ENCODE data around the gene LRIG2.
"Not testable (repeated sequence)": the region's sequence is repeated elsewhere in the genome, so short reads cannot be mapped to it uniquely, and the experiment has no call there.

The LRIG2 gene, protein sequence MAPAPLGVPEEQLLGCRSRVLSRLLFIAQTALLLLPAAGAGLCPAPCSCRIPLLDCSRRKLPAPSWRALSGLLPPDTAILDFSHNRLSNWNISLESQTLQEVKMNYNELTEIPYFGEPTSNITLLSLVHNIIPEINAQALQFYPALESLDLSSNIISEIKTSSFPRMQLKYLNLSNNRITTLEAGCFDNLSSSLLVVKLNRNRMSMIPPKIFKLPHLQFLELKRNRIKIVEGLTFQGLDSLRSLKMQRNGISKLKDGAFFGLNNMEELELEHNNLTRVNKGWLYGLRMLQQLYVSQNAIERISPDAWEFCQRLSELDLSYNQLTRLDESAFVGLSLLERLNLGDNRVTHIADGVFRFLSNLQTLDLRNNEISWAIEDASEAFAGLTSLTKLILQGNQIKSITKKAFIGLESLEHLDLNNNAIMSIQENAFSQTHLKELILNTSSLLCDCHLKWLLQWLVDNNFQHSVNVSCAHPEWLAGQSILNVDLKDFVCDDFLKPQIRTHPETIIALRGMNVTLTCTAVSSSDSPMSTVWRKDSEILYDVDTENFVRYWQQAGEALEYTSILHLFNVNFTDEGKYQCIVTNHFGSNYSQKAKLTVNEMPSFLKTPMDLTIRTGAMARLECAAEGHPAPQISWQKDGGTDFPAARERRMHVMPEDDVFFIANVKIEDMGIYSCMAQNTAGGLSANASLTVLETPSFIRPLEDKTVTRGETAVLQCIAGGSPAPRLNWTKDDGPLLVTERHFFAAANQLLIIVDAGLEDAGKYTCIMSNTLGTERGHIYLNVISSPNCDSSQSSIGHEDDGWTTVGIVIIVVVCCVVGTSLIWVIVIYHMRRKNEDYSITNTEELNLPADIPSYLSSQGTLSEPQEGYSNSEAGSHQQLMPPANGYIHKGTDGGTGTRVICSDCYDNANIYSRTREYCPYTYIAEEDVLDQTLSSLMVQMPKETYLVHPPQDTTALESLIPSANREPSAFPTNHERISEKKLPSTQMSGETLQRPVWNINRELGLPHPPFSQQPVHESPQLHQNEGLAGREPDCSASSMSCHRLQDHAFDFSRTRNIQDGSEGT

DNA sequence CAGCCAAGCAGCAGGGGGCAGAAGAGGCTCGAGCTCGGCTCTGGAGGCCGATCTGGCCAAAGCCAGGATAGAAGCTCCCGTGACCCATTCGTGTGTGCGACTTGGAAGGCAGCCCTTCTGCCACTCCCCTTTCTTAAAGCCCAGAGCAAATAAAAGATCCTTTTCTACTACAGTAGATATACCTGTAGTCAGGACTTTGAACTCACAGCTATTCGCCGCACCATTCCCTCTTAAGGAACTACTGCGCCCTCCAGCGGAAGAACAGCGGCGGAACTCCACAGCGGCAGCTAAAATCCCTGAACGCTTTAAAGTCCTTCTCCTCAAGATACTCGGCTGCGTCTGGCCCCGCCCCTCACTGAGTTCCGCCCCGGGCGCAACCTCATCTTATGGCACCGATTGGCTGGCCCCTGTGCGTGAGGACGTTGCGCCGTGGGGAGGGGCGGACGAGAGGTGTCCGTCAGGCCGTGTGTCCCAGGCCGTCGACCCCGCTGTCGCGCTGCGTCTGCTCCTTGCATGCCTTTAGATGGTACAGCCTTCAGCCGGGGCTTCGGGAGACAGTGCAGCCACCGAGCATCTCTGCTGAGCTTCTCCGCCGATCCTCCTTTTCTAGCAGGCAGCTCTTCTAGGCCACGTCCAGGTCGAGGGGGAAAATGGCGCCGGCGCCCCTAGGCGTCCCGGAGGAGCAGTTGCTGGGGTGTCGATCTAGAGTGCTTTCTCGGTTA is at the start of gene LRIG2:
Gene LRIG2, plus strand, starts transcription at position 442 of the 722 bp plus-strand sequence. Its CDS starts 209 bp downstream, at position 651.
- peak; percentile 96 for DNase-seq (ENCODE audit: low read depth)

DNA sequence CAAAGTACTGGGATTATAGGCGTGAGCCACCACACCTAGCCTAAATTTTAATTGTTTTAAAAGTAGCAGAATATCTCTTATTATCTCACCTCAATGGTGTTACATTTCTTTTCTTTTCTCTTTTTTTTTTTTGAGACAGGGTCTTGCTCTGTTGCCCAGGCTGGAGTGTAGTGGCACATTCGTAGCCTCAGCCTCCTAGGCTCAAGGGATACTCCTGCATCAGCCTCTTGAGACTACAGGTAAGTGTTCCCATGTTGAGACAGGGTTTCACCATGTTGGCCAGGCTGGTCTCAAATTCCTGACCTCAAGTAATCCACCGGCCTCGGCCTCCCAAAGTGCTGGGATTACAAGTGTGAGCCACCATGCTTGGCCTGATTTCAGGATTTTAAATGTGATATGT is 49.7 kb upstream of the LRIG2 start:
- DNase-seq (ENCODE audit: low read depth), result not testable (repeated sequence)

DNA sequence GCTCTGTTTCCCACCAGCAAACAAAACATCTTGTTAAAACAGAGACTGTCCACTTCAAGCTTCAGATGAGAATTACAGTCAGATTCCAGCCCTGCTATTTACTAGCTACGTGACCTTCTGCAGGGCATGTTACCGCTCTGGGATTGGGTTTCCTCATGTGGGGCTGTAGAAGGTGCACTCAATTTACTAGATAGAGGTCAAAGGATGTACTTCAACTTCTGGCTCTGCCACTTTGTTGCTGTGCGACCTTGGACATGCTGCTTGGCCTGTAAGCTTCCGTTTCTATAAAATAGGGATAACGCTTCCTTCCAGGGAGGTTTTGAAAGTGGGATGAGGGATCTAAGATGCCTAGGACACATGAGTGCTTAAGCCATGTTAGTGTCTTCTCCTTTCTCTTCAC is 46.0 kb upstream of the LRIG2 start:
- DNase-seq (ENCODE audit: low read depth), result no peak

DNA sequence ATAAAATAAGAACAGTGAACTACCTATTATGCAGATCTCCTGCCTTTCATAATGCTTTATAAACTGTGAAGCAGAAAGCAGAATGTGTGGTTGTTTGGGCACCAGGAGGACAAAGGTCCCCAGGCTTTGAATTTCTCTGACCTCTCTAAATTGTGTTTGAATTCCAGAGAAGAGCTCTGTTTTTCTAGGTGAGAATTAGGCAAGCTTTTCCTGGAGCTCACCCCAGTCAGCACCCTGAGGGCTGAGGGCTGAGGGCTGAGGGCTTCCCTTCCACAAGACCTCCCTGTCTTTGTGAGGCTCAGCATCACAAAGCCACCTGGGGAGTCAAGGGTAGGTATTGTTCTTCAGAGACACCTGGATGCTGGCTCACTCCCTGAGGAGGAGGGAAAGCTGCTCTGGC is 45.5 kb upstream of the LRIG2 start:
- no peak for DNase-seq (ENCODE audit: low read depth)

DNA sequence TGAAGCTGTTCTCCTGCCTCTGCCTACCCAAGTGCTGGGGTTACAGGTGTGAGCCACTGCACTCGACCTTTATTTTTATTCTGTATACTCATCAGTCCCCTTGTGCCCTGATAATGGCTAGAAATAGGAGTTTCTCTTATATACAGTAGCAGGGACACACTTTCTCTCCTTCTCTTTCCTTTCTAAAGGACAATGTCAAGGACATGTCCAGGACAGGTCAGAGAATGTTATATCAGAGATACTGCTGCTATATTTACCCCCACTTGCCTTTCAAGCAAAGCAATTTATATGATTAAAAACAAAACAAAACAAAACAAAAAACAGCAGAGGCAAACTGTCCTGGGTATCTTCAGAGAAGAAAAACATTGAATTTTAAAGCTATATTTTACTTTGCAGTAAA is 43.2 kb upstream of the LRIG2 start:
- no peak for DNase-seq (ENCODE audit: low read depth)

DNA sequence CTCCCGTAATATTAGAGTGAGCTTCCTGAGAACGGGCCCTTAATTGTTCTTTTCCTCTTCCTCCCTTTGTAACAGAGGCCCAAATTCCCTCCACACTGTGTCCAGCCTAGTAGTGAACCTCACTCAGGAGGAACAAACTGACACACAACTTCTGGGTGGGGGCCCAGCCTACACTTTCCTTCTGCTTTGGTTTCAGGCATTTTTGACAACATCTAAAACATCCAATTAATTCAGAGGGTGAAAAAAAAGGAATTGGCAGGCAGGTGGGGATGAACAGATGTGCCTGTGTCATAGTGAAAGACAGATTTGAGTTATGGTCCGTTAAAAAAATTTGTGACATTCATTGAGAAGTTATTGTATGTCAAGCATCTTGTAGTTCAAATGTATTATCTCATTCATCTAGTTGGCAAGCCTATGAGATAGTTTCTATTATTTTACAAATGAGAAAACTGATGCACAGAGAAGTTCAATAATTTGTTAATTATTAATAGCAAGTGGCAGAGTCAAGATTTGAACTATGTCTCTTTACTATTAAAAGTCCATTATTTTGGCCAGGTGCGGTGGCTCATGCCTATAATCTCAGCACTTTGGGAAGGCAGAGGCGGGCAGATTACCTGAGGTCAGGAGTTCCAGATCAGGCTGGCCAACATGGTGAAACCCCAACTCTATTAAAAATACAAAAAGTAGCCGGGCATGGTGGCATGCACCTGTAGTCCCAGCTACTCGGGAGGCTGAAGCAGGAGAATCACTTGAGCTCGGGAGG is 41.6 kb upstream of the LRIG2 start:
- no peak for DNase-seq (ENCODE audit: low read depth)

DNA sequence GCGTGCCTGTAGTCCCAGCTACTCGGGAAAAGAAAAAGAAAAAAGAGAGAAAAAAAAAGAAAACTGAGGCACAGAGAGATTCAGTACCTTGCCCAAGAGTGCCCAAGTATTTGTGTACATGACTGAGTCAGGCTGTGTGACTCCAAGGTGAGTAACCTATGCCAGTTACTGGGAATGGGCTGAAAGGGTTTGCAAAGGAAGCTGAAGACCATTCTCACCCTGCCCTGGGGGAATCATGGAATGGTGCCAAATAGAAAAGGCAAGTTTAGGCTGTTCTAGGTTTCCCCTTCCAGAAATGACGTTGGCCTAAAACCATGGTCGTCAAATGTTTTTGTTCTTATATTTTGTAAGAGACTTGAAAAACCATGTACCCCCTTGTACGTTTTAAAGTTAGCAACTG is 37.9 kb upstream of the LRIG2 start:
- DNase-seq (ENCODE audit: low read depth), result no peak

DNA sequence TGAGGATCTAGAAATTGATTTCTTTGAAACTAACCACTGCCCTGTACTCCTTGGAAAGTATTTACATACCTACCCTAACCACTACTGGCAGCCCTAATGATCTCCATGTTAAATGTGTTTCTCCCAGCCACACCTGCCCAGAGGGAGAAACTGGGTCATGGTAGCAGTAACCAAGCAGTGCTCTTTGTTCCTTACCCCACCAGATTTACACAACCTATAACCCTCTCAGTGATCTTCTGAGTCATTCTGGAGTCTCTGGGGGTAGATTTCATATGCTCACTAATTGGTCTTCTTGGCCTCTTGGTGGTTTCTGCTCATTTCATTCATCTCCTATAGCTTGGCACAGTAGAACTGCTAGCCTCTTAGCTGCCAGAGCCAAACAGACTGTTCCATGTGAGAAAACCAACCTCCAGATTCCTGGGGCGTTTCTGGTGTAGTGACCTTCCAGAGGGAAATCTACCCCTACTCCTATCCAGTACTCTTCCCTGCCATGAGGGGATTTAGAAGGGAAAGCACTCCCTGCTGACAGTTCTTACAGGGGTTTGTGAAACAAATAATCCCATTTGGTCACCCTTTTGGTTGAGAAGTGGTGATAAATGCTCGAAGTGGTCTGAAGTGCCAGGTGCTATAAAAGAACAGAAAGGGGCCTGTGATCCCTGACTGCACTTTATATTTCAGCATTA is 36.2 kb upstream of the LRIG2 start:
- DNase-seq (ENCODE audit: low read depth), result peak; percentile 32

DNA sequence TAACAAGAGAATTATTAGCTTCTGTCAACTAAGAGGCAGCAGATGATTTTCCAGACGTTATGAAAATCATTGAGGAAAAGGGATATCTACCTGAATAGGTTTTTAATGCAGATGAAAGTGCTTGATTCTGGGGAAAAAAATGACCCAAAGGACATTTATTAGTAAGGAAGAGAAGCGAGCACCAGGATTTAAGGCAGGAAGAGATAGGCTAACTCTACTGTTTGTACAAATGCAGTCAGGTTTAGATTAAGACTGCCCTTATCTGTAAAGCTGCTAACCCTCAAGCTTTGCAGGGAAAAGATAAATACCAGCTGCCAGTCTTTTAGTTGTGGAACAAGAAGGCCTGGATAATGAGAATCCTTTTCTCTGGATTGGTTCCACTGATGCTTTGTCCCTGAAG is 33.0 kb upstream of the LRIG2 start:
- no peak for DNase-seq (ENCODE audit: low read depth)

DNA sequence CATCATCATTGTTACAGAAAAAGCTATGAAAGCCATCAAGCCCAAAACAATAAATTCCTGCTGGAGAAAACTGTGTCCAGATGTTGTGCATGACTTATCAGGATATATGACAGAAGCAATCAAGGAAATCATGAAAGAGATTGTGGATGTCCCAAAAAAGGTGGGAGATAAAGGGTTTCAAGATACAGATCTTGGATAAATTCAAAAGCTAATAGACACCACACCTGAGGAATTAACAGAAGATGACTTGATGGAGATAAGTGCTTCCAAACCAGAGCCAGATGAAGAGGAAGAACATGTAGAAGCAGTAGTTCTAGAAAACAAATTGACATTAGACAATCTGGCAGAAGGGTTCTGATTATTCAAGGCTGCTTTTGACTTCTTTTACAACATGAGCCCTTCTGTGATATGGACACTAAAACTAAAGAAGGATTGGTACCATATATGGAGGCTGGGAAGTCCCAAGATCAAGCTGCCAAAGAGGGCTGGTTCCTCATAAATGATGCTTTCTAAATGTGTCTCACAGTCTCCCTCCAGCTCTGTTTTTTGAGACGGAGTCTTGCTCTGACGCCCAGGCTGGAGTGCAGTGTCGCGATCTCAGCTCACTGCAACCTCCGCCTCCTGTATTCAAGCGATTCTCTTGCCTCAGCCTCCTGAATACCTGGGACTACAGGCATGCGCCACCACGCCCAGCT is 32.1 kb upstream of the LRIG2 start:
- DNase-seq (ENCODE audit: low read depth), result no peak

DNA sequence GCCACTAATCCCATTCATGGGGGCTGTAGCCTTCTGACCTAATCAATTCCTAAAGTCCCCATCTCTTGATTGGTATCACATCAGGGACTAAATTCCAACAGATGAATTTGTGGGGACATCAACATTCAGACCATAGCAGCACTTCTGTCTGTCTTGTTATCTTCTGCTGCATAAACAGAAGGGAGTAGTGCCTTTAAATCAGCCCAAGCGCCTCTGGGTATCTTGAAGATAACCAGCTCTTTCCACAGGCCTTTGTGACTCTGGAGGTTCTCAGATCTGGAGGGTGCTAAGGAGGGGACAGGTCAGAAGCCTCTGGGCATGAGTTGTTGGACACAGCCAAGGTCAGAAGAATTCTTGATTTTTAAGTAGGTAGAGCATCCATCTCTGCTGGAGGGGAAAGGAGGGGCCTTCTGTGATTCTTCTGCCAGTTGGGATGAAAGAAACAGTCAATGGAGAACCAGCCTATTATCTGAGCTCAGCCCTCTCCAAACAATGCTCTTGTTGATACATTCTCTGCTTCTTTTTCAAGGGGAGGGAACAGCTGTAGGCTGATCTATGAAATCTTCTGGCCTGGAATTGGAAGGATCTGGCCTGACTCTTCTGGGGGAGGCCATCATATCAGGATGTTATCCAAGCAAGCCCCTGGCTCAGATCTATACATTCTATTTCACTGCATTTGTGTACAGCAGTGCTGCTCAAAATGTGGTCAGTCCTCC is 31.3 kb upstream of the LRIG2 start:
- no peak for DNase-seq (ENCODE audit: low read depth)

DNA sequence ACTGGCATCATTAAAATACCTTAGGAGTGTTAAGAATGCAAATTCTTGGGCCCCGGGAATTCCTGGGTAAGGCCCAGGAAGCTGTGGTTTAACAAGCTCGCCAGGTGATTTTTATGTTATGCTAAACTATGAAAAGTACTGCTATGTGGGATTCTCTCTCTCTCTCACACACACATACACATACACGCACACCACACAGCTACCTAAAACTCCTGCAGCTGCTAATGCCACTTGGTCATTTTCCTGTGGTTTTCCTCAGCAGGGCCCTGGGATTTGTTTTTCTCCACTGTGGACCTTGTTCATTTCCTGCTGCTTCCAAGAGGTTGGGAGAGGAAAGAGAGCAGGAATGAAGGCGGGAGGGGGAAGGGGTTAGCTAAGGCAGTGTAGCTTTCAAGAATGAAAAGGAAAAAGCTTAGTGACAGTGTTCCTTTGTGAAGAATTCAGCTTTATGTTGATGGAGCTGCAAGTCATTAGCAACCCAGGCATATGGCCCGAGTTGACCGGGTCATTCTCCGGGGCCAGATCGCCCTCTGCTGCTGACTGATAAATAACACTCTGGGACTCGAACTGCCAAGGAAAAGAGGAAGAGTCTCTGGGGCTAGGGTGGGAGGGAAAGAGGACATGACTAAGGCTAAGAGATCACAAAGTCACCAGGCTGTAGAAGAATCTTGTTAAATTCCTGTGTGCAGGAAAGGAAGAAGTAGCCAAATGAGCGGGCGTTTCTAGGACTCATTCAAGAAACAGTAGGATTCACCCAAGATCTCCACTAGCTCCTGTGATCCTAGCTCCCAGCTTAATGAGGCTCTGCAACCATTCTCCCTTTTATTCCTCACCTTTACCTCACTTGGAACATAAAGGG is 30.5 kb upstream of the LRIG2 start:
- DNase-seq (ENCODE audit: low read depth), result peak; percentile 76

DNA sequence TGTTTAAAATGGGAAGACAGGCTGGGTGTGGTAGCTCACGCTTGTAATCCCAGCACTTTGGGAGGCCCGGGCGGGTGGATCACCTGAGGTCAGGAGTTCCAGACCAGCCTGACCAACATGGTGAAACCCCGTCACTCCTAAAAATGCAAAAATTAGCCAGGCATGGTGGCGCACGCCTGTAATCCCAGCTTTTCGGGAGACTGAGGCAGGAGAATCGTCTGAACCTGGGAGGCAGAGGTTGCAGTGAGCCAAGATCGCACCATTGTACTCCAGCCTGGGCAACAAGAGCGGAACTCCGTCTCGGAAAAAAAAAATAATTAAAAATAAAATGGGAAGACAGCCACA is 29.9 kb upstream of the LRIG2 start:
- not testable (repeated sequence) for DNase-seq (ENCODE audit: low read depth)

DNA sequence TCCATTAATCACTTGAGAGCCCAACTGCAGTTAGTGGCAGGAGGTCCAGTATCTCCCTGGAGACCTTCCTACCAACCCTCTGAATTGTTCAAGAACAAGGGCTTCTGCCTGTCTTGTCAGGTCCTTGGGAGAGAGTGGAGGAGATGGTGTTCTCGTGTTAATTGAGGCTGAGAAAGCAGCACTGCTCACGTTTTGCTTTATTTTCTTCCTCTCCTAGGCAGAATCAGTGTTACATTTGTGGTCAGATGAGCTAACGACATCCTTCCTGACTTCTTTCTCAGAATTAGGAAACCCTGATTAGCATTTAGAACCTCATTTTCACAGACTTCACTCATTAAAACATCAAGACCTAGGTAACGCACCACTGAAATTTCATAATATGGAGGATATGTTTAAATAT is 26.4 kb upstream of the LRIG2 start:
- DNase-seq (ENCODE audit: low read depth), result no peak

DNA sequence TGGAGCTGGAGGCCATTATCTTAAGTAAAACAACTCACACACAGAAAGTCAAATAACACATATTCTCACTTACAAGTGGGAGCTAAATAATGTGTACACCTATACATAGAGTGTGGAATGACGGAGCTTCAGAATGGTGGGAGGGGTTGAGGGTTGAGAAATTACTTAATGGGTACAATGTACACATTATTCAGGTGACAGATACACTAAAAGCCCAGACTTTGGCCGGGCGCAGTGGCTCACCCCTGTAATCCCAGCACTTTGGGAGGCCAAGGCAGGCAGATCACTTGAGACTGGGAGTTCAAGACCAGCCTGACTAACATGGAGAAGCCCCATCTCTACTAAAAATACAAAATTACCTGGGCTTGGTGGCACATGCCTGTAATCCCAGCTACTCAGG is 24.9 kb upstream of the LRIG2 start:
- no peak for DNase-seq (ENCODE audit: low read depth)

DNA sequence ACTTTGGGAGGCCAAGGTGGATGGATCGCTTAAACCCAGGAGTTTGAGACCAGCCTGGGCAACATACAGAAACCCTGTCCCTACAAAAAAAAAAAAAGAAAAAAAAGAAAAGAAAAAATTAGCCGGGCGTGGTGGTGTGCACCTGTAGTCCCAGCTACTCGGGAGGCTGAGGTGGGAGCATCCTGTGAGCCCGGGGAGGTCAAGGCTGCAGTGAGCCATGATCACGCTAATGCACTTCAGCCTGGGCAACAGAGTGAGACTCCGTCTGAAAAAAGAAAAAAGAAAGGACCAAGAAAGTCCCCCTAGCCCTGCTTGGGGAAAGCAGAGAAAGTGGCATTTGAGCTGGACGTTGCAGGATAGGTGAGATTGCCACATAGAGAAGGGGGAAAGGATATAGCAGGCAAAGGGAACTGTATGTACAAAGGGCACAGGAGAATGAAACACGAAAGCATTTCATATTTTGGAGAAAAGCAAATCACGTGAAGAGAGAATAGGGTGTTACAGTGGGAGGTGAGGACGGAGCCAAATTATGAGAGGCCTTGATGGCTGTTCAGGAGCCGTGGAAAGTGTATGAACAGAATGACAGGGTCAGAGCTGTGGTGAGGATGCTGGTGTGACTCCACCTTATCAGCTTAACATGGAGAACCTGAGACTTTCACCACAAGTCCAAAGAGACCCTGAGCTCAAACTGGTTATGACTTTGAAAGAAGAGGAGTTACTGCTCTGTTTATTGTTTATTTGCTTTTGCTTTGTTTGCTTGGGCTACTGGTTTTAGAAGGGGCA is 19.5 kb upstream of the LRIG2 start:
- no peak for DNase-seq (ENCODE audit: low read depth)

DNA sequence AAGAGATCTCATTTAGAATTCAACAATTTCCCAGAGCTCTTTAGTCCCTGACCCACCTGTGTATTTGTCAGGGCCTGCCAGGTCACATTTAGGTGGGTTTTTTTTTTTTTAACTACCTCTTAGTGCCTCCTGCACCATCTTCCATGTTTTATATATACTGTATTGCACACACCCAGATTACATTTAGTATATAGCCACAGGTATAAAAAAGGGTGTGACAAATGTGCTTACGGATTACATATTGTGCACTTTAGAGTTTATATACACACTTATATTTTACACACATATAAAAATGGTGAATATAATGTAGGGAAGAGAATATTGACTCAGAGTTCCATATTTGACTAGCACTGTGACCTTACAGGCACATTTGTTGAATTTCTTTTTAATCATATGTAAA is 17.4 kb upstream of the LRIG2 start:
- no peak for DNase-seq (ENCODE audit: low read depth)

DNA sequence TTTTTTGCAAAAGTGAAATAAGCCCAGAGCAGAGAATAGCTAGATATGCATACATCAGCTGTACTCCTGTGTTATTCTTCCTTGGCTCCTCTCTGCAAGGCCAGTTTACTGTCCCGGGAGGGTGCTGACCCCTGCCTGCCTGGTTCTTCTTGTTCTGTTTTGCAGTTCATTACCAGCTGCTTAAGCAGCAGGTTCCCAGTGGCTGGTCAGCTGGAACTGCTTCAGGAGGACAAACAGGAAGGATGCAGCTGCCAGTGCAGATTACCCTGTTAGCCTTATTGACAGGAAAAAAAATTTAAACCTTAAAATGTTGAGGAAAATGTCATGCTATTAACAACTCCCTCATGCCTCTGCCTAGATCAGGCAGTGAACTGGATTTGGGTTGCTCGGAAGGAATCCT is 16.0 kb upstream of the LRIG2 start:
- no peak for DNase-seq (ENCODE audit: low read depth)

All from stromal cell of bone marrow (primary cell).